Middle frontal gyrus (tissue), 1 donor: ENCODE results near the gene ID3.
"Not testable (repeated sequence)": the region's sequence is repeated elsewhere in the genome, so short reads cannot be mapped to it uniquely, and the experiment has no call there.

ENCODE experiments used
- DNase-seq: peaks from one replicate; pipeline ENCODE4 v3.0.0-alpha.2; 2015; ENCODE audit warnings: low spot score; ENCODE audit errors: extremely low spot score

The ID3 gene

GRCh38 chr1:23589585-23589986 lies 30.3 kb upstream of the ID3 start:
- no peak for DNase-seq

- DNase-seq: no peak
Observed at GRCh38 chr1:23588749-23589548, 29.6 kb upstream of the ID3 start.

- DNase-seq: no peak
Observed at GRCh38 chr1:23585321-23586022, 26.2 kb upstream of the ID3 start.

- not testable (repeated sequence) for DNase-seq
Observed at GRCh38 chr1:23583727-23584126, 24.4 kb upstream of the ID3 start.

GRCh38 chr1:23582820-23583219 lies 23.5 kb upstream of the ID3 start:
- DNase-seq: no peak

- DNase-seq: no peak
Observed at GRCh38 chr1:23581219-23581618, 21.9 kb upstream of the ID3 start.

- no peak for DNase-seq
Observed at GRCh38 chr1:23578997-23579363, 19.7 kb upstream of the ID3 start.

- no peak for DNase-seq
Observed at GRCh38 chr1:23578311-23578996, 19.2 kb upstream of the ID3 start.

GRCh38 chr1:23577056-23578004 lies 18.0 kb upstream of the ID3 start:
- DNase-seq: no peak

GRCh38 chr1:23576338-23577055 lies 17.2 kb upstream of the ID3 start:
- no peak for DNase-seq

GRCh38 chr1:23575226-23575810 lies 16.0 kb upstream of the ID3 start:
- no peak for DNase-seq

GRCh38 chr1:23574265-23574754 lies 15.0 kb upstream of the ID3 start:
- no peak for DNase-seq

GRCh38 chr1:23573574-23574182 lies 14.4 kb upstream of the ID3 start:
- DNase-seq: no peak

GRCh38 chr1:23571465-23571864 lies 12.2 kb upstream of the ID3 start:
- no peak for DNase-seq

GRCh38 chr1:23570001-23570691 lies 10.8 kb upstream of the ID3 start:
- DNase-seq: no peak

- no peak for DNase-seq
Observed at GRCh38 chr1:23568608-23569383, 9.5 kb upstream of the ID3 start.

GRCh38 chr1:23567996-23568607 lies 8.8 kb upstream of the ID3 start:
- DNase-seq: no peak

GRCh38 chr1:23567629-23567995 lies 8.3 kb upstream of the ID3 start:
- no peak for DNase-seq
